ENCODE data around the gene USHBP1. TPM values are rescaled to one million over a fixed set of nuclear protein-coding genes. Genes with fewer than 3 reads are reported as not detected.

Gene USHBP1, protein sequence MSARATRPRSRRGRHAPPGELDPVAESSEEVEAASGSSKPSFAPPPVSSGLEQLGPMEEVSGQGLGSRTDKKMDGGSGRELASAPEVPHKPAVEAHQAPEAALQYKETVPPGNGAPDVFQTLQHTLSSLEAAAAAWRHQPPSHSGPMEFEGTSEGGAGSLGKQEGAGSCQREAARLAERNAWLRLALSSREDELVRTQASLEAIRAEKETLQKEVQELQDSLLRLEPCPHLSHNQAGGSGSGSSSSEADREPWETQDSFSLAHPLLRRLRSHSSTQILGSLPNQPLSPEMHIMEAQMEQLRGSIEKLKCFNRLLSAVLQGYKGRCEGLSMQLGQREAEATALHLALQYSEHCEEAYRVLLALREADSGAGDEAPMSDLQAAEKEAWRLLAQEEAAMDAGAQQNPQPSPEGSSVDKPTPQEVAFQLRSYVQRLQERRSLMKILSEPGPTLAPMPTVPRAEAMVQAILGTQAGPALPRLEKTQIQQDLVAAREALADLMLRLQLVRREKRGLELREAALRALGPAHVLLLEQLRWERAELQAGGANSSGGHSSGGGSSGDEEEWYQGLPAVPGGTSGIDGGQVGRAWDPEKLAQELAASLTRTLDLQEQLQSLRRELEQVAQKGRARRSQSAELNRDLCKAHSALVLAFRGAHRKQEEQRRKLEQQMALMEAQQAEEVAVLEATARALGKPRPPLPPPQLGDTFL
- total RNA-seq (2022; extraction: Qiagen RNA extraction; ENCODE audit: low read depth): not detected in 5 replicates

DNA sequence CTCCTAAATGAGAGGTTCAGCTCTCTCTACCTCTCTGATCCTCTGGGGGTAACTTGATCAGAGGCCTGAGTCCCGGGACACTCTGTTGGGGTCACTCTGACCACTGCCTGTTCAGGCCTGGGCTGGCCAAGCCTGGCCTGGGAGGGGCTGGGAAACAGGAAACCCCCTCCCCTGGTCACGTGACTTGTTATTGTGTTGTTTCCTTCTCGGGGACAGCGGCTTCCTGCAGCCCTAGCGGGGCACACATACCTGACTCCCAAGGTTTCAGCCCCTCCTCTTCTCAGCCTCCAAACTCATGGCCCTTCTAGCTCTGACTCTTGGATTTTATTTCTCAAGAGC lies at the start of gene USHBP1:
Gene USHBP1 (minus strand): TSS at position 105 of the 339 bp plus-strand sequence. CDS start 446 bp downstream, outside the sequence.

DNA sequence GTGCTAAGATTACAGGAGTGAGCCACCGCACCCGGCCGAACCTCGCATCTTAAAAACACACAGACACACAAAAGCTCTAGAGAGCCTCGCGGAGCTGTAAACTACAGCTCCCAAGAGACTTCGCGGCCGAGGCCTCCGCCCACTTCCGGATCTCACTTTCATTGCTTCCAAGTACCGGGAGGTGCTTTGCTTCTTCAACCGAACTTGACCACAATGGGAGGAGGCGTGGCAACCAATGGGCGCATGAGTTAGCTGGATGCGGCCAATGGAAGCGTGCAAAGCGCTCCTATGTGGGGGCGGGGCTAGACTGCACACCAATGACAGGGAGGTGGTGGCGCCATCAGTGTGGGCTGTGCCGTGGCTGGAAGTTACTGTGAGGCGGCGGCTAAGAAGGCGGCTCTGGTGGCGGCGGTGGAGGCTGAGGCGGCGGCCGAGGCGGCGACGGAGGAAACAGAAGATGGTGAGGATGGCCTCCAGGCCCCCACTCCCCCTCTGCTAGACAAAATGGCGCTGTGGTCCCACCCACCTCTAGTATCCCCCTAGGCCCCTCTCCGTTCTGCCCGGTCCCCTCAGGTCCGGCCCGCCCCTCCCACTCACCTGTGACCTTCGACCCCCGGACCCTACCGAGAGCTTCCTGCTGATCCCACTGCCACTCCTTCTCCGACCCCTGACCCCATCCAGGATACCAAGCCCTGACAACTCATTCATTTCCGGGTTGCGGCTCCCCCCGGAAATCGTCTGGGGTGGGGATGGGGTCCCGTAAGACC lies 44.8 kb upstream of the USHBP1 start, which contains the start of gene DDA1:
Gene DDA1 (plus strand): TSS at position 366 of the 767 bp plus-strand sequence. CDS start 92 bp downstream, at position 458.

DNA sequence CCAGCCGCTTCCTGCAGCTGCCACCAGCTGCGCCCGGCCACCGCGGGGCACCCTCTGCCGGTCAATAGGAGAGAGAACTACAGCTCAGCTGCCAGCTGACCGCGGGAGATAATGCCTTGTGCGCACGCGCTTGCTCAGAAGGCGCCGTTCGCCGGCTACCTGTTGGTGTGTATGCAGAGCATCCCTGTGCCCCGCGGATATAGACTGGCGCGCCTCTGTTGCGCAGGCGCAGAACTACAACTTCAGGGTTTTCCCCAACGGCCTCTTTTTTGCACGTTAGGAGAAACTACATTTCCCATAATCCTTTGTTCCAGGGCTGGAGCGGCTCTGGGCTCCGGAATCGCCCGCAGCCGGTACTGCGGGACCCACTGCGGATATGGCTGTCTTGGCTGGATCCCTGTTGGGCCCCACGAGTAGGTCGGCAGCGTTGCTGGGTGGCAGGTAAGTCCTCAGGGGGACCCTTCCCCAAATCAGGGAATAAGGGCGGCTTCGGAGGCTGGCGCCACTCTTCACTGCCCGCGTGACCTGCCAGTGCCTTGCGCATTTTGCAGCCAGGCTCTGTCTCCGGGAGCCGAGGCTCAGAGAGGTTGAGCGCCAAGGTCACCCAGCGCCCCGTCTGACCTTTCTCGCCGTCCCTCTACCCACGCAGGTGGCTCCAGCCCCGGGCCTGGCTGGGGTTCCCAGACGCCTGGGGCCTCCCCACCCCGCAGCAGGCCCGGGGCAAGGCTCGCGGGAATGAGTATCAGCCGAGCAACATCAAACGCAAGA lies 41.2 kb upstream of the USHBP1 start, which contains the start of gene MRPL34:
Gene MRPL34 (plus strand): TSS at position 356 of the 768 bp plus-strand sequence. CDS start 21 bp downstream, at position 377.

DNA sequence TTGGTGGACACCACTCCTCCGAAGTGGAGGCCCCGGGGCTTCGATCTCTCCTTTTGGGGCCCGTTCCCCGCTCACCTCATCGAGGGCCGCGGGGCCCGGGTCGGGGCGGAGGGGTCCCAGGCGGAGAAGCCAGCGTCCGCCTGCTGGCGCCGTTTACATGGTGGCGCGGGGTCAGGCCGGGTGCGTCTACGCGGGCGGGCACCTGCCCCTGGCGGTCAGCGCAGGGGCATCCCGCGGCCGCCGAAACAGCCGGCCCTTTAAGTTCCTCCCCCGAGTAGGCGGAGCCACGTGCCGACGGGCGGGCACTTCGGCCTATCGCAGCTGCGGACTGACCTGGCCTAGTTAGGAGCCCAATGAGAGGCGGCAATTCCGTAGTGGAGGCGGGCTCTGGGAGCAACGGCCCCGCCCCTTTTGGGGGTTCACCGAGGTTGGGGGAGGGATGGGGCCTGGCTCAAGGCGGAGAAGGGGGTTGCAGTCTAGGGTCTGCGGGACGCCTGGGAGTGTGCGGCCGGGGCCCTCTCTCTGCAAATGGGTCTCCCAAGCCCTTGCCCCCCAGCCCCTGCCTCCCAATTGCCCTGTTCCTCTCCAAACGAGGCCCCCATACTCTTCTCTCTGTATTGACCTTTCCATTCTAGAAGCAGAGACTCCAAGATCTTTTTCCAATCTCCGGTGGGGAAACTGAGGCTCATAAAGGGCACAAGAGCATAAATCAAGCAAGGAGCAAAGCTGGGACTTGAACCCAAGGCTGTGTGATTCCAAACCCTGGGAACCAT lies 38.8 kb upstream of the USHBP1 start, which contains the start of gene ABHD8:
Gene ABHD8 (minus strand): TSS at position 259 of the 773 bp plus-strand sequence. CDS start 1,809 bp downstream, outside the sequence.

DNA sequence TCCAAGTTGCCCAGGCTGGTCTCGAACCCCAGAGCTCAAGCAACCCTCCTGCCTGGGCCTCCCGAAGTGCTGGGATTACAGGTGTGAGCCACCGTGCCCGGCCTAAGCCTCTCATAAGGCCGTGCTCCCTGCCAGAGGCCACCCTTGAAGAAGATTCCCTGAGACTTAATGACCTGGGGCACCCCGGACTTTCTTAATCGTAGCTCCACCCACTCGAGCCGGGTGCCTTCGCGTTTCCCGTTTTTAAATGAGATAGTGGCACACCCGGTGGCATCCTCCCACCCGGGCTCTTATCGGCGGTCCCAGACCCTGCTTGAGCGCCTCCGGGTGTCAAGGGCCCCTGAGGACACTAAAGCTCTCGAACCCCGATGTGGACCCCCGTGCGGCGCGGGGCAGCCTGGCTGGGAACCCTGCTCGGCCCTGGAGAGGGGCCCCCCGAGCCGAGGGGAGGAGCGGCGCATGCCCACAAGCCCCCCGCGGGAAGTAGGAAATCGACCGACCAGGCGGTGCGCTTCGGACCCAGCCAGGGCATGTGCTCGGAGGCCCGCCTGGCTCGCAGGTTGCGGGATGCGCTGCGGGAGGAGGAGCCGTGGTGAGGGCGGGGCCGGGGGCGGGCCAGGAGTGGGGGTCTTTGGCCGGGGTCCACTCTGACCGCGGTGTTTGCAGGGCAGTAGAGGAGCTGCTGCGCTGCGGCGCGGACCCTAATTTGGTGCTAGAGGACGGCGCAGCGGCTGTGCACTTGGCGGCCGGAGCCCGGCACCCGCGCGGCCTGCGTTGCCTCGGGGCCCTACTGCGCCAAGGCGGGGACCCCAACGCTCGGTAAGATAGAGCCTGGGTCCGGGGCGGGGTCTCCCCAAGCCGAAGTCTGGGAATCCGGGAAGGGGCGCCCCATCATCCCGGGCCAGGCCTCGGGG lies 17.1 kb upstream of the USHBP1 start, which contains the start of gene ANKLE1:
Gene ANKLE1 (plus strand): TSS at position 511 of the 914 bp plus-strand sequence. CDS start 20 bp downstream, at position 531.

DNA sequence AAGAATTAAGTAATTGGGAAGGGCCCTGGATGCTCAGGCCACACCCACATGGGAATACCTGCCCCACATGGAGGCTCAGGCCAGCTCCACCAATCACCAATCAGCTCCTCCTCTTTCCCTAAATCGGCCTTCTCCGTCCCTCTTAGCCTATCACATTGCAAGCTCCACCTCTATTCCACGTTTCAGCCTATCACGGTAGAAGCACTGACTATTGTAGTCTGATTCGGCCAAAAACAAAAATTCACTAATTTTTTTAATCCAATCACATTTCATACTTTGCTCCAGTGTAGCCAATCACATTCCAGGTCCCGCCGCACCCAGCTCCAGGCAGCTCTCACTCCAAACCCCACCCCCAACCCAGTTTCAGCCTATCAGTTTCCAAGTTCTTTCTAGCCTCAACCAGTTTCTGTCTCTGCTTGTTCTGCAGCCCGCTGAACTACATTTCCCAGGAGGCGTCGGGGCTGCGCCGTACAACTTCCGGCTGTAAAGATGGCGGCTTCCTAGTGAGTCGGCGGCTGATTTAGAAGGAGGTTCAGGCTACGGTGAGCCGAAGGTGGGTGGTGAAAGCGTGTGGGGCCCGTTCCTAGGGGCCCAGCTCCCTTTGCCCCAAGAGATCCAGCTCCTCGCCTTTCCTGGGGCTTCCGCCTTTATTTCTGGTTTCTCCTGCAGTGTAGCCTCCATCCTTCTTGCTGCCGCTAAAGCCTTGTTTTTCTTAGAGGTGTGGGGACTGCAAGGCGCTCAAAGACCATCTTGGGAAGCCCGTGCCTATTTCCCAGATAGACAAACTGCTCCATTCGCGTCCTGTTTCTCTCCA lies 2.6 kb upstream of the USHBP1 start, which contains the start of gene BABAM1:
Gene BABAM1 (plus strand): TSS at position 469 of the 814 bp plus-strand sequence. CDS start 1,364 bp downstream, outside the sequence.

DNA sequence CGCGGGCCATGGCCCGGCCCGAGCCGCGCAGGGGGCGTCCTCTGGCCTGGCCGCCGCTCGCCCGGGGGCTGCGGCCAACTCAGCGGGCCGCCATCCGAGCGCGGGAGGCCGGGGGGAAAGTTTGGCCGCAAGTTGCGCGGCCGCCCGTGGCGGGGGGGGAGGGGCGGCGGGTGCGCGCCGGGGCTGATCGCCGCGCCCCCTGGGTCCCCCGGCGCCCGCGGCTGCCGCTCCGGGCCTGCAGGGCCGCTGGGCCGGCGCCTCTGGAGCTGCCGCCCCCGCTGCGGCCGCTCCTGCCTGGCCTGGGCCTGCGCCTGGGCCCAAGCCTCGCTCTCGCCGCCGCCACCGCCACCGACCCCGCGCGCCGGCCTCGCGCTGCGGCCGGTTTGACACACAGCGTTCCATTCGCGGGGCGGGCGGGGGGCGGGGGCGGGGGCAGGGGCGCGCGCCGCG lies 19.0 kb downstream of the USHBP1 start, which contains the start of gene NR2F6:
Gene NR2F6 (minus strand): TSS at position 385 of the 450 bp plus-strand sequence. CDS start 699 bp downstream, outside the sequence.

DNA sequence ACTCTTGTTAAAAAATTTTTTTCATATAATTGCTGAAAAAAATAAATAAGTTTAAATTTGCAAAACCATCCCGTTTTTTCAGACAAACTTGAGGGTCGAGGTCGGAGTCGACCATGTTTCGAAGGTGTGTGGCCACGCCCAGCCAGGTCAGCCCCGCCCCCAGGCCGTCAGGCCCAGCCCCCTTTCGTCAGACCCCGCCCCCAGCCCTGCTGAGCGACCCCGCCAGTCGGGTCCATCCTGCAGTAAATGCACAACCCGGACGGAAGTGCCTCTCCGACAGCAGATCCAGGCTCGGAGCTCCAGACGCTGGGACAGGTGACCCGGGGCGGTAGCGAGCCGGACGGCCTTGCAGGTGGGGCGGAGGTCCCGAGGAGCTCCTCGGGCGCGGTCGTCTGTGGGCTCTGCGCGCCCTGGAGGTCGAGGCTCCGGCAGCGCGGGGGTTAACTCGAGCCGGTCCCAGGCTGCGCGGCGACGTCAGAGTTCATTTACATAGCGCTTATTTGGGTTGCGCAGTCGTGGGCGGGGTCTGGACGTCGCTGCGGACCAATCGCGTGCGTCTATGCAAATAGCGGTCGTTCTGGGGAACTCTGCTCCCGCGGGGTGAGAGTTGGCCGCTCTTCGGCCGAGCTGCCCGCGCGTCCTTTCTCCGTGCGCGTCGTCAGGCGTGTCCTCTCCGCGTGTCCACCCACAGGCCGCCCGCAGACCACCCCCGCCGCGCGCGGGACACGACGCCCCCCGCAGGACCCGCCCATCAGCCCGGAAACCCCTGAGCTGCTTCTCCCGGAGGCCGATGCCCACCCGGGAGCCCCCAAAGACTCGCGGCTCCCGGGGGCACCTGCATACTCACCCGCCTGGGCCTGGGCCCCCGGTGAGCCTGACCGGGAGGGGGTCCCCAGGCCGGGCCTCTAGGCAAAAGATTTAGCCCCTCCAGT lies 38.3 kb downstream of the USHBP1 start, which contains the start of gene OCEL1:
Gene OCEL1 (plus strand): TSS at position 225 of the 932 bp plus-strand sequence. CDS start 22 bp downstream, at position 247.

DNA sequence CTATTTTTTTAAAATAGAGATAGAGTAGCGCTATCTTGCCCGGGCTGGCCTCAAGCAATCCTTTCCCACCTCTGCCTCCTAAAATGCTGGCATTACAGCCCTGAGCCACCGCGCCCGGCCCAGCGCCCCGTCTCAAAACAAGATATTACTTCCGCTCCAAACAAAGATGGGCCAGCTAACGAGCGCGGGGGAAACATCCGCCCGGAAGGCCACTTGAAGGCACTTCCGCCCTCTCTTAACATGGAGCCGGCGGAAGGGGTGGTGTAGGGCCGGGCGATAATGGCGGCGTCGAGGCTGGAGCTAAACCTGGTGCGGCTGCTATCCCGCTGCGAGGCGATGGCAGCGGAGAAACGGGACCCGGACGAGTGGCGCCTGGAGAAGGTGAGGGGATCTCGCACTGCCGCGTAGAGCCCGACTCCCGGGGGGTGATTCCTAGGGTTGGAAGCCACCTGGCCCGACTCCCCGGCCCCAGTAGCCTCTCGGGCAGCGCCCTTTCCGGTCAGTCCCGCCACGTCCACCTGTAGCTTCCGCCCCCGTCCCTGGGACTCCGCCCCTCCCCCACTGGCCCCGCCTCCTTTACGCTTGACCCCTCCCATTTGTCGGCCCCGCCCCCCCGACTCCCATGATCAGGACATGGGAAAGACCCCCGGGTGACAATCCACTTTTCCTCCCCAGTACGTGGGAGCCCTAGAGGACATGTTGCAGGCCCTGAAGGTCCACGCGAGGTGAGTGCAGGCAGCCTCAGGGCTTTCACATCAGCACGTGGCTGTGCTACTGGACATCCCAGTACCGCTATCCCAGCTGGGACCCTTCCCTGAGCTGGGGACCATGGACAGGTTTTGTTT lies 49.2 kb downstream of the USHBP1 start, which contains the start of gene USE1:
Gene USE1 (plus strand): TSS at position 231 of the 845 bp plus-strand sequence. CDS start 49 bp downstream, at position 280.

Other genes with a start within 250 kb of the USHBP1 start
- gene CPAMD8, start 237.9 kb downstream of the USHBP1 start, total RNA-seq (2022; extraction: Qiagen RNA extraction; ENCODE audit: low read depth): 0.07 to 0.27 TPM (median 0.09 TPM) in 4 of 5 replicates, not detected in the other
- 11.0 to 14.2 TPM (median 14.0 TPM) in 5 replicates for gene HAUS8, start 189.3 kb downstream of the USHBP1 start, total RNA-seq (2022; extraction: Qiagen RNA extraction; ENCODE audit: low read depth)
- gene MYO9B, start 189.0 kb downstream of the USHBP1 start, total RNA-seq (2022; extraction: Qiagen RNA extraction; ENCODE audit: low read depth): 30.5 to 40.5 TPM (median 38.3 TPM) in 5 replicates
- gene USE1, start 49.4 kb downstream of the USHBP1 start, total RNA-seq (2022; extraction: Qiagen RNA extraction; ENCODE audit: low read depth): 14.1 to 17.1 TPM (median 16.2 TPM) in 5 replicates
- 7.8 to 12.5 TPM (median 11.7 TPM) in 5 replicates for gene OCEL1, start 38.5 kb downstream of the USHBP1 start, total RNA-seq (2022; extraction: Qiagen RNA extraction; ENCODE audit: low read depth)
- gene NR2F6, start 18.8 kb downstream of the USHBP1 start, total RNA-seq (2022; extraction: Qiagen RNA extraction; ENCODE audit: low read depth): 34.3 to 67.1 TPM (median 61.8 TPM) in 5 replicates
- gene BABAM1, start 2.7 kb upstream of the USHBP1 start, total RNA-seq (2022; extraction: Qiagen RNA extraction; ENCODE audit: low read depth): 59.7 to 68.1 TPM (median 61.7 TPM) in 5 replicates
- 0.27 to 0.64 TPM (median 0.52 TPM) in 5 replicates for gene ANKLE1, start 17.2 kb upstream of the USHBP1 start, total RNA-seq (2022; extraction: Qiagen RNA extraction; ENCODE audit: low read depth)
- 2.2 to 3.4 TPM (median 3.0 TPM) in 5 replicates for gene ABHD8, start 38.7 kb upstream of the USHBP1 start, total RNA-seq (2022; extraction: Qiagen RNA extraction; ENCODE audit: low read depth)
- gene MRPL34, start 41.1 kb upstream of the USHBP1 start, total RNA-seq (2022; extraction: Qiagen RNA extraction; ENCODE audit: low read depth): 63.3 to 93.7 TPM (median 79.5 TPM) in 5 replicates
- gene DDA1, start 44.8 kb upstream of the USHBP1 start, total RNA-seq (2022; extraction: Qiagen RNA extraction; ENCODE audit: low read depth): 52.0 to 61.8 TPM (median 60.6 TPM) in 5 replicates
- 2.2 to 4.0 TPM (median 3.5 TPM) in 5 replicates for gene ANO8, start 70.1 kb upstream of the USHBP1 start, total RNA-seq (2022; extraction: Qiagen RNA extraction; ENCODE audit: low read depth)
- 15.2 to 22.9 TPM (median 21.2 TPM) in 5 replicates for gene GTPBP3, start 72.8 kb upstream of the USHBP1 start, total RNA-seq (2022; extraction: Qiagen RNA extraction; ENCODE audit: low read depth)
- not detected in 5 replicates for gene PLVAP, start 112.6 kb upstream of the USHBP1 start, total RNA-seq (2022; extraction: Qiagen RNA extraction; ENCODE audit: low read depth)
- not detected in 5 replicates for gene CCDC194, start 129.5 kb upstream of the USHBP1 start, total RNA-seq (2022; extraction: Qiagen RNA extraction; ENCODE audit: low read depth)
- 0.21 to 0.39 TPM (median 0.29 TPM) in 3 of 5 replicates, not detected in the others for gene BST2, start 140.9 kb upstream of the USHBP1 start, total RNA-seq (2022; extraction: Qiagen RNA extraction; ENCODE audit: low read depth)
- gene MVB12A, start 155.3 kb upstream of the USHBP1 start, total RNA-seq (2022; extraction: Qiagen RNA extraction; ENCODE audit: low read depth): 30.6 to 41.6 TPM (median 40.0 TPM) in 5 replicates
- gene TMEM221, start 183.9 kb upstream of the USHBP1 start, total RNA-seq (2022; extraction: Qiagen RNA extraction; ENCODE audit: low read depth): 0.26 to 0.79 TPM (median 0.68 TPM) in 5 replicates
- gene NXNL1, start 196.2 kb upstream of the USHBP1 start, total RNA-seq (2022; extraction: Qiagen RNA extraction; ENCODE audit: low read depth): not detected in 5 replicates
- 2.0 to 3.2 TPM (median 2.6 TPM) in 5 replicates for gene SLC27A1, start 205.8 kb upstream of the USHBP1 start, total RNA-seq (2022; extraction: Qiagen RNA extraction; ENCODE audit: low read depth)
- 52.9 to 77.0 TPM (median 74.9 TPM) in 5 replicates for gene PGLS, start 246.9 kb upstream of the USHBP1 start, total RNA-seq (2022; extraction: Qiagen RNA extraction; ENCODE audit: low read depth)

All from A549 treated with GW870086 at 1 μM for 4 hours (cell line).